Endothelial cell of umbilical vein (primary cell): ENCODE results near the gene CHST11. TPM values are rescaled to one million over a fixed set of nuclear protein-coding genes. Genes with fewer than 3 reads are reported as not detected.

Source experiments
- BruUV-seq: library from RNA; stranded (reverse); fragments of 400-500 nt; replicated peaks from 2 replicates; lab custom pipeline; 2021; lab: Mats Ljungman, UMichigan
- CTCF ChIA-PET: fragments of 300-600, 350-600 bp; sonication (Branson Sonifier 250); formaldehyde crosslinking; loops from one replicate; lab custom pipeline; 2021; ENCODE audit warnings: antibody characterized with exemption, inconsistent platforms; lab: Charles Lee
- POLR2A ChIA-PET: fragments of 300-600, 350-600 bp; sonication (Branson Sonifier 250); formaldehyde crosslinking; loops from one replicate; lab custom pipeline; 2021; ENCODE audit warnings: antibody characterized with exemption, inconsistent platforms; lab: Charles Lee
- DNase-seq: peaks from one replicate; pipeline ENCODE4 v3.0.0-alpha.2; 2011; ENCODE audit warnings: low read depth, low spot score
- FAIRE-seq: peaks from 2 replicates; lab custom pipeline; 2011; peaks lifted over from hg19 to GRCh38; lab: Jason Lieb, UNC
- H2AFZ ChIP-seq: 2 replicates; pipeline ENCODE4 v1.6.0; 2012; ENCODE audit warnings: low read depth, low read length, control low read depth, inconsistent platforms
- H3K27ac ChIP-seq: 2 replicates; pipeline ENCODE4 v1.5.1; 2011; ENCODE audit warnings: low read depth, mild to moderate bottlenecking, control low read depth, low read length, moderate library complexity; ENCODE audit not compliant: insufficient read depth
- H3K27me3 ChIP-seq, 2 experiments: 2 replicates each; pipeline versions ENCODE4 v1.6.0 to v1.6.1; 2011; ENCODE audit warnings: low read length in 2 of 2, mixed read lengths in 1 of 2; ENCODE audit not compliant: control insufficient read depth in 2 of 2, insufficient read depth in 2 of 2
- H3K36me3 ChIP-seq, 2 experiments: 2 replicates in 1 of 2; 3 replicates in 1 of 2; pipeline ENCODE4 v1.5.1; 2011; ENCODE audit warnings: low read length in 2 of 2, mild to moderate bottlenecking in 1 of 2, moderate library complexity in 1 of 2; ENCODE audit not compliant: control insufficient read depth in 2 of 2, insufficient read depth in 2 of 2; ENCODE audit errors: extremely low read depth in 1 of 2
- H3K4me1 ChIP-seq: 3 replicates; pipeline ENCODE4 v1.5.1; 2011; ENCODE audit warnings: mild to moderate bottlenecking, low read length; ENCODE audit not compliant: control insufficient read depth, insufficient read depth; ENCODE audit errors: extremely low read depth
- H3K4me2 ChIP-seq: 2 replicates; pipeline ENCODE4 v1.6.1; 2011; ENCODE audit warnings: low read length, control low read depth, mixed read lengths; ENCODE audit not compliant: insufficient read depth
- H3K4me3 ChIP-seq, 3 experiments: fragments of 200-600 bp in 1 of 3; sonication (generic), shearing (Covaris generic) in 1 of 3; replicated peaks in 1 of 3; 2 replicates each; pipeline ENCODE4 v1.5.1; 2011 to 2016; ENCODE audit warnings: control low read depth in 3 of 3, low read length in 3 of 3, mild to moderate bottlenecking in 2 of 3, inconsistent platforms in 1 of 3, low read depth in 1 of 3, moderate library complexity in 1 of 3; ENCODE audit not compliant: insufficient read depth in 1 of 3
- H3K79me2 ChIP-seq: 2 replicates; pipeline ENCODE4 v1.6.0; 2012; ENCODE audit warnings: low read length, inconsistent platforms; ENCODE audit not compliant: control insufficient read depth, insufficient read depth
- H3K9ac ChIP-seq: replicated peaks from 2 replicates; pipeline ENCODE3; 2011; ENCODE audit warnings: low read length, control low read depth; ENCODE audit not compliant: insufficient read depth; ENCODE audit errors: extremely low read depth
- H3K9me1 ChIP-seq: replicated peaks from 3 replicates; pipeline ENCODE4 v1.6.0; 2011; ENCODE audit warnings: mild to moderate bottlenecking, low read length; ENCODE audit not compliant: control insufficient read depth, insufficient read depth; ENCODE audit errors: extremely low read depth
- H3K9me3 ChIP-seq: replicated peaks from 2 replicates; pipeline ENCODE4 v1.5.1; 2012; ENCODE audit warnings: low read length, inconsistent platforms; ENCODE audit not compliant: control insufficient read depth, insufficient read depth
- H4K20me1 ChIP-seq: replicated peaks from 2 replicates; pipeline ENCODE3; 2011; ENCODE audit warnings: mild to moderate bottlenecking, low read length; ENCODE audit not compliant: control insufficient read depth, insufficient read depth; ENCODE audit errors: extremely low read depth
- EZH2 ChIP-seq: IDR thresholded peaks from 2 replicates; pipeline ENCODE4 v1.6.1; 2012; ENCODE audit warnings: borderline replicate concordance, low read depth, mild to moderate bottlenecking, moderate library complexity, low read length, inconsistent platforms; ENCODE audit not compliant: severe bottlenecking
- FOS ChIP-seq: IDR thresholded peaks from 2 replicates; pipeline ENCODE4 v1.6.1; 2011; ENCODE audit warnings: mild to moderate bottlenecking, low read length, moderate library complexity, borderline replicate concordance; ENCODE audit not compliant: insufficient read depth
- GATA2 ChIP-seq: IDR thresholded peaks from 2 replicates; pipeline ENCODE4 v1.7.0; 2011; ENCODE audit warnings: low read depth, mild to moderate bottlenecking, moderate library complexity, mixed read lengths, low read length; ENCODE audit not compliant: insufficient read length, insufficient read depth
- JUN ChIP-seq: IDR thresholded peaks from 2 replicates; pipeline ENCODE4 v1.6.1; 2011; ENCODE audit warnings: borderline replicate concordance, low read depth; ENCODE audit not compliant: insufficient read length, insufficient read depth
- MYC ChIP-seq: IDR thresholded peaks from one replicate; pipeline ENCODE4 v1.6.1; 2011; ENCODE audit warnings: mild to moderate bottlenecking, low read depth, low read length
- POLR2A ChIP-seq: IDR thresholded peaks from 2 replicates; pipeline ENCODE4 v1.6.1; 2012; ENCODE audit warnings: low read depth, mild to moderate bottlenecking, control low read depth, low read length
- POLR2AphosphoS5 ChIP-seq: IDR thresholded peaks from 2 replicates; pipeline ENCODE4 v1.6.1; 2012; ENCODE audit warnings: low read depth, mild to moderate bottlenecking, control low read depth, low read length, moderate library complexity; ENCODE audit not compliant: insufficient read depth
- dilution Hi-C: fragments of 300-500 bp; cut with MboI; formaldehyde crosslinking; loops from one replicate; pipeline ENCODE4 v1.15.0; 2019; ENCODE audit warnings: low sequenced_read_pairs; ENCODE audit not compliant: extremely low pct_ligation_motif_present
- intact Hi-C: fragments of 100-400 bp; cut with micrococcal nuclease; formaldehyde crosslinking; loops from one replicate; pipeline ENCODE4 v1.10.0; 2022
- polyA plus RNA-seq, 4 experiments: library from polyadenylated mRNA; depleted of rRNA in 3 of 4; stranded (reverse) in 3 of 4; unstranded in 1 of 4; fragments of >200 nt; gene quantifications; 2 replicates each; pipeline versions ENCODE4 v1.2.1 to v1.2.3, GENCODE V29; 2011 to 2012; ENCODE audit warnings: missing spikeins in 1 of 4
- total RNA-seq: library from RNA; stranded (reverse); gene quantifications from 2 replicates; pipeline ENCODE4 v1.2.3, GENCODE V29; 2021
- TF ChIP-seq, protein P1 (sequence below), 2 donors: IDR thresholded peaks; 1 replicate in 1 of 2; 2 replicates in 1 of 2; pipeline ENCODE4 v1.5.1; 2011; ENCODE audit warnings: low read length in 2 of 2, mild to moderate bottlenecking in 2 of 2, moderate library complexity in 2 of 2, control low read depth in 1 of 2, inconsistent platforms in 1 of 2, low read depth in 1 of 2; ENCODE audit not compliant: insufficient read depth in 1 of 2; ENCODE audit errors: extremely low read depth in 1 of 2
- TF ChIP-seq, protein P2 (sequence below): IDR thresholded peaks from 2 replicates; pipeline ENCODE4 v1.6.1; 2011; ENCODE audit not compliant: insufficient read depth, insufficient read length

The CHST11 gene
- total and polyA plus RNA-seq, 2 donors (not counting 3 experiments of a cell fraction or from before 2014, with no cell fraction given), result 19.7 to 20.9 TPM

DNA sequence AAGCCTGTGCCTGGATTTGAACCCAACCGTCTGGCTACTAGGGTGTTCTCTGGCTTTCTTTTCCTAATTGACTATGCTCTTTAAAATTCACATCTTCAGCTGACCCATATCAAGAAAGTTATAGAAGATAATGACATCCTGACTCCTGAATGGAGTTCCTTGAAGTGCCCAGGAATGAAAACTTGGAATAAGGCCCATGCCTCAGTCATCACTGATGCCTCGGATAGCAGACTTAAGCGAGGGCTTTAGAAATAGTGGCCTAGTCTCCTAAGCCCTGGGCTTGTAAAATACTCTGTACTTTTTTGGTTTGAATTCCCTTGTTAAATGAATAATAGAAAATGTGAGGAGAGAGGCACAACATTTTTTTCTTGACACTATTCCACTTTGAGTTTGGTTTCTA is 39.0 kb downstream of the CHST11 start:
- Histone ChIP-seq H3K27me3 (no peaks in the 10 kb centered on the region), H3K79me2 (peaks cover 16% of the 10 kb centered on the region), H3K9ac (no peak overlapping the region), H3K9me1 (no peaks in the 10 kb centered on the region), H3K27ac (no peak overlapping the region), H3K9me3 (no peaks in the 10 kb centered on the region), H3K4me2 (no peak overlapping the region), H4K20me1 (peaks cover 2% of the 10 kb centered on the region), H3K36me3 (no peaks in the 10 kb centered on the region), H3K4me3 (no peak overlapping the region), H2AFZ (no peak overlapping the region), H3K4me1 (no peaks in the 10 kb centered on the region)
- no TSS peak for BruUV-seq
- intact Hi-C loops (no loop called here), dilution Hi-C loops (no loop called here)
- DNase-seq (no peak), FAIRE-seq (no peak)
- ChIA-PET POLR2A (no interaction called here), CTCF (no interaction called here)
- TF ChIP-seq POLR2AphosphoS5 (no peak), EZH2 (no peak), GATA2 (no peak), JUN (no peak), FOS (no peak), POLR2A (no peak), MYC (no peak)
- TF ChIP-seq, protein P1, sequence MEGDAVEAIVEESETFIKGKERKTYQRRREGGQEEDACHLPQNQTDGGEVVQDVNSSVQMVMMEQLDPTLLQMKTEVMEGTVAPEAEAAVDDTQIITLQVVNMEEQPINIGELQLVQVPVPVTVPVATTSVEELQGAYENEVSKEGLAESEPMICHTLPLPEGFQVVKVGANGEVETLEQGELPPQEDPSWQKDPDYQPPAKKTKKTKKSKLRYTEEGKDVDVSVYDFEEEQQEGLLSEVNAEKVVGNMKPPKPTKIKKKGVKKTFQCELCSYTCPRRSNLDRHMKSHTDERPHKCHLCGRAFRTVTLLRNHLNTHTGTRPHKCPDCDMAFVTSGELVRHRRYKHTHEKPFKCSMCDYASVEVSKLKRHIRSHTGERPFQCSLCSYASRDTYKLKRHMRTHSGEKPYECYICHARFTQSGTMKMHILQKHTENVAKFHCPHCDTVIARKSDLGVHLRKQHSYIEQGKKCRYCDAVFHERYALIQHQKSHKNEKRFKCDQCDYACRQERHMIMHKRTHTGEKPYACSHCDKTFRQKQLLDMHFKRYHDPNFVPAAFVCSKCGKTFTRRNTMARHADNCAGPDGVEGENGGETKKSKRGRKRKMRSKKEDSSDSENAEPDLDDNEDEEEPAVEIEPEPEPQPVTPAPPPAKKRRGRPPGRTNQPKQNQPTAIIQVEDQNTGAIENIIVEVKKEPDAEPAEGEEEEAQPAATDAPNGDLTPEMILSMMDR (IDR thresholded peaks at IDR 0.05; ENCODE audit: extremely low read depth in 1 of 2, insufficient read depth in 1 of 2, low read depth in 1 of 2, low read length in 2 of 2), result no peak
- TF ChIP-seq, protein P2, sequence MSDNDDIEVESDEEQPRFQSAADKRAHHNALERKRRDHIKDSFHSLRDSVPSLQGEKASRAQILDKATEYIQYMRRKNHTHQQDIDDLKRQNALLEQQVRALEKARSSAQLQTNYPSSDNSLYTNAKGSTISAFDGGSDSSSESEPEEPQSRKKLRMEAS, result no peak
